CD4-positive, alpha-beta T cell treated with Interferon gamma for 1 hour (primary cell): ENCODE results near the gene REL.
"Not testable (repeated sequence)": the region's sequence is repeated elsewhere in the genome, so short reads cannot be mapped to it uniquely, and the experiment has no call there.

ENCODE experiments used
- DNase-seq: peaks from one replicate; pipeline ENCODE4 v3.0.0-alpha.2; 2020

The REL gene

GRCh38 chr2:60868589-60869273 is 12.6 kb upstream of the REL start:
- DNase-seq, result no peak

DNA sequence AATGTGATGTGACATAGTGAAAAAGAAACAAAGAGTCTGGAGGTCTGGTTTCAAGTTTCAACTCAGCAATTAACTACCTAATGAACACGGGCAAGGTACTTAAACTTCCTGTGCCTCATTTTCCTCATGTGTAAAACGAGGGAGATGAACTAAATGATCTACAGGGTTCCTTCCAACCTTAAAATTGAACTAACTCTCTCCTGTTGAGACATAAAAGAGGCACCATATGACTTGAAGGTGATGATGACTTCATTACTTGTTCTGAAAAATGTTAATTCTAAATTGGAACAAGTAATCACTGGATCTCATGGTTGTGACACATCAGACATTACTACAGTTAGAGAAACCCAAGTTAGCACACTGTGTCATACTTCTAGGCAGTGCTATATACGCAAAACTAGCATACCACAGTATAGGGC is 8.9 kb upstream of the REL start:
- no peak for DNase-seq

DNA sequence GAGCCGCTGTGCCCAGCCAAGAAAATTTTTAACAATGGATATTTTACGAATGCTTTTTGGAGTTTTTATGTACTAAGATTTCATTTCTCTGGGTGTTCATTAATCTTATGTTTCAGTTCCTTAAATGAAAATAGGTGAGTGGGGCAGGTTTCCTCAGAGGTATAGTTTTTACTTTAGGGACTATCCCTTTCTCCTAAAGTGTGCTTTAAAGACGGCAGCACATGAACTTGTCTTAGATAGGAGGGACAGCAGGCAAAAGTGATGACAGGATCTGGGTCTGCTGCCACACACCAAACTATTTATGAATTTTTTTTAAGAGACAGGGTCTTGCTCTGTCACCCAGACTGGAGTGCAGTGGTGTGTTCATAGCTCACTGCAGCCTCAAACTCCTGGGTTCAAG is 8.0 kb upstream of the REL start:
- DNase-seq, result no peak

DNA sequence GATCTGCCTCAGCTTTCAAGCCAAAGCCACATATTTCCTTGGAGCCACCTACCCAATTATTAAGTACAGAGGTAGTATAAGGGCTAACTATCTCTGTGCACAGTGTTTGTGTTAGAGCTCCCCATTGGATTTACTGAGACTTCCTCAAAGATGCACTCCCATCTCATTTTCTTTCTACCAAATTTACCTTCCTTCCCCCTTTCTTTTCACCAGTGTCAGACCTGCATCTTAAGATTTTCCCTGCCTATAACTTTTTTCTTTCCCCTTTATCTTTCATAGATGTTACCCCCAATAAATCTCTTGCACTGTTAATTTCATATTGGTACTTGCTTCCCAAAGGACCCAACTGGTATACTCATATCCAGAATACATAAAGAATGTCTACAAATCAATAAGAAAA is 5.9 kb upstream of the REL start:
- no peak for DNase-seq

- DNase-seq, result no peak
These were observed 729 bp upstream of the REL start for GRCh38 chr2:60880643-60881046.

- peak; percentile 43 for DNase-seq
These were observed 1.8 kb downstream of the REL start for GRCh38 chr2:60882971-60883753.

DNA sequence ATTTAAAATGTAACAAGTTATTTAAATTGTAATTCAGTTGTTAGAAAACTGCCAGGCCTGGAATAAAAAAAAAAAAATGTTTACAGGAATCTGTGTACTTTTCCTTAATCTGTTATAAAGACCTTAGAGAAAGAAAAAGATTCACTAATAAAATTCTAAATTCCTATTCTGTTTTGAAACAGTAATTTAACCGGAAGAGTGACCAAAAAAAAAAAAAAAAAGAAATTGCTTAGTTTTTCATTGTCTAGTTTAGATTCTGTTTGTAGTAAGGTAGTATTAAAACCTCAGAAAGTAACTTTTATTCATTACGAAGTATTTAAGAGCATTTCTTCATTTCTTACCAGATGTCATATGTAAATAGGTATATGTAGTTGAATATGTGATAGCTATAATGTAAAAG is 2.5 kb downstream of the REL start:
- DNase-seq, result no peak

DNA sequence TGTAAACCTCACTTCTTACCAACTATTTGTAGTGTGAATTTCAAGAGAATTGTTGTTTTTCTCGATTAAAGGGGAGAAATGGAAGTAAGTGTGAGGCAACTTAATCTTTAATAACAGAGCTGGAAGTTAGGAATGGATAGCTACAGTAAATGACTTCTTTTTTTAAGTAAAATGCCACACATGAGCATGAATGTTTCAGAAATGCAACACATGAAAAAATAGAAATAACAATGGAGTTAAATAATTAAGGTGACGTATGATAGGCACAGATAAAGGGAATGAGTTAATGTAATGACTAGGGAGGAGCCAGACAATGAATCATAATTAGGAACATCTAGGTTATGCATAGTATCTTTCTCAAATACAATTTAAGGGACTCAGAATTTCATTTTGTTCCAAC is 3.4 kb downstream of the REL start:
- DNase-seq, result no peak

- no peak for DNase-seq
These were observed 4.3 kb downstream of the REL start for GRCh38 chr2:60885683-60886082.

GRCh38 chr2:60886991-60887390 is 5.6 kb downstream of the REL start:
- DNase-seq, result no peak

DNA sequence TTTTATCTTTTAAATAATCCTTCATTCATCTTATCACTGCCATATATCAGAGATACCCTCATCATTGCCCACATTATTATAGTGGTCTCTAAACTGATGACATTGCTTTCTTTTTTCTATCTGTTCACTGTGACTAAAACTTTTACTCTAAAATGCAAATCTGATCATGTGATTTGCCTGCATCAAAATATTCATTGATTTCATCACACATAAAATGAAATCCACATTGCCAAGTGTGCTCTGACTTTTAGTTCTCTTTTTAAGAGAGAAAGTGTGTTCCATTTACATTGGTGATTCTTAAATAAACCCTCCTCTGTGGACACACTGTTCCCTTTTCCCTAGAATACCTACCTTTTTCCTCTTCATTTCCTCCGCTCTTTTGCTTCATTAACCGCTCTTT is 7.5 kb downstream of the REL start:
- DNase-seq, result no peak

DNA sequence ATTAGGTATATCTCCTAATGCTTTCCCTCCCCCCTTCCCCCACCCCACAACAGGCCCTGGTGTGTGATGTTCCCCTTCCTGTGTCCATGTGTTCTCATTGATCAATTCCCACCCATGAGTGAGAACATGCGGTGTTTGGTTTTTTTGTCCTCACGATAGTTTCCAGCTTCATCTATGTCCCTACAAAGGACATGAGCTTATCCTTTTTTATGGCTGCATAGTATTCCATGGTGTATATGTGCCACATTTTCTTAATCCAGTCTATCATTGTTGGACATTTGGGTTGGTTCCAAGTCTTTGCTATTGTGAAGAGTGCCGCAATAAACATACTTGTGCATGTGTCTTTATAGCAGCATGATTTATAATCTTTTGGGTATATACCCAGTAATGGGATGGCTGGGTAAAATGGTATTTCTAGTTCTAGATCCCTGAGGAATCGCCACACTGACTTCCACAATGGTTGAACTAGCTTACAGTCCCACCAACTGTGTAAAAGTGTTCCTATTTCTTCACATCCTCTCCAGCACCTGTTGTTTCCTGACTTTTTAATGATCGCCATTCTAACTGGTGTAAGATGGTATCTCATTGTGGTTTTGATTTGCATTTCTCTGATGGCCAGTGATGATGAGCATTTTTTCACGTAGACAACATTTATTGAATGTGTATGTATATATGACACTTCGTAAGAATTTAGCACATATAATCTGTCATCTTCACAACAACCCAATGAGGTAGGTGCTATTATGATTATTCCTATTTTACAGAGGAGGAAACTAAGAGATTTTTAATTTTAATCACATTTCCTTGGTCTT is 8.4 kb downstream of the REL start:
- not testable (repeated sequence) for DNase-seq

GRCh38 chr2:60890393-60890707 is 9.0 kb downstream of the REL start:
- no peak for DNase-seq

GRCh38 chr2:60891180-60891579 is 9.8 kb downstream of the REL start:
- no peak for DNase-seq

GRCh38 chr2:60898567-60898966 is 17.2 kb downstream of the REL start:
- no peak for DNase-seq

DNA sequence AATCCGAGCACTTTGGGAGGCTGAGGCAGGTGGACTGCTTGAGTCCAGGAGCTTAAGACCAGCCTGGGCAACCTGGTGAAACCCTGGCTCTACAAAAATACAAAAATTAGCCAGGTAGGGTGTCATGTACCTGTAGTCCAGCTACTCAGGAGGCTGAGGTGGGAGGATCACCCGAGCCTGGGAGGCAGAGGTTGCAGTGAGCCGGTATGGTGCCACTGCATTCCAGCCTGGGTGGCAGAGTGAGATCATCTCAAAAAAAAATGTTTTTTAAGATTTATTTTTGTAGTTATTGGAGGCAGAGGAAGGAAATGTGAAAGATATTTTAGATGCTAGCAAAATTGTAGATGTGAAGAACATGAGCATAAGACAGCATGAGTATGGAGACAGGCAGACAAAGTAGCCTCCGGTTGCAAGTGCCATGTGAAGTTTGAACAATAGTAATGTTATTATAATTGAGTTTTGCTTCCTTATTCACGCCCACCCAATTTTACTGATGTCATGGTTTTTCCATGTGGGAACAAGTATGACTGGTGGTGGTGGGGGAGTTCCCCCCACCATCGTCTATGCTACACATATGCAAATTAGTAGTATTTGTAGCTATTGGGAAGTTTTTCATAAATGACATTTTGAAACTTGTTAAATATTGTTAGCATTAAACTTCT is 18.0 kb downstream of the REL start:
- no peak for DNase-seq

GRCh38 chr2:60899892-60900249 is 18.5 kb downstream of the REL start:
- no peak for DNase-seq

- not testable (repeated sequence) for DNase-seq
These were observed 19.9 kb downstream of the REL start for GRCh38 chr2:60901296-60901695.

DNA sequence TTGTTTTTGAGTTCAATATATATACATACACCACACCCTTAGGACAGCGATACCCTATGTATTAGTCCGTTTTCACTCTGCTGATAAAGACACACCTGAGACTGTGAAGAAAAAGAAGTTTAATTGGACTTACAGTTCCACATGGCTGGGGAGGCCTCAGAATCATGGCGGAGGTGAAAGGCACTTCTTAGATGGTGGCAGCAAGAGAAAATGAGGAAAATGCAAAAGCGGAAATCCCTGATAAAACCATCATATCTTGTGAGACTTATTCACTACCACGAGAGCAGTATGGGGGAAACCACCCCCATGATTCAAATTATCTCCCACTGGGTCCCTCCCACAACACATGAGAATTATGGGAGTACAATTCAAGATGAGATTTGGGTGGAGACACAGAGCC is 24.5 kb downstream of the REL start:
- DNase-seq, result not testable (repeated sequence)

DNA sequence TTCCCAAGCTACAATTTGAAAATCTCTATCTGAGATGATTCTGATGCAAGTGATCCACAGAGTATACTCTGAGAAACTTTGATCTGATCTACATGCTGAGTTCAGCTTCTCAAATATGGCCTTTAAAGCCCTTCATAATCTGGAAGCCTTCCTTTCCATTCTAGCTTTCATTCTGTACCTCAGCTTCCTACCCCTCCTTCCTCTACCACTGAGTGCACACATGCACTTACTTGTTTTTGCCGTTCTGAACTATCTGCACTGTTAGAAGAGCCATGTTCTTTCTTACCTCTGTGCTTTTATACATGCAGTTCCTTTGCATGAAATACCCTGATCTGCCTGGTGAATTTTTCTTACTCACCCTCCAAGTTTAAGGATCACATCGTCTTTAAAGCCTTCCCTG is 25.0 kb downstream of the REL start:
- no peak for DNase-seq

GRCh38 chr2:60907329-60907728 is 26.0 kb downstream of the REL start:
- no peak for DNase-seq

DNA sequence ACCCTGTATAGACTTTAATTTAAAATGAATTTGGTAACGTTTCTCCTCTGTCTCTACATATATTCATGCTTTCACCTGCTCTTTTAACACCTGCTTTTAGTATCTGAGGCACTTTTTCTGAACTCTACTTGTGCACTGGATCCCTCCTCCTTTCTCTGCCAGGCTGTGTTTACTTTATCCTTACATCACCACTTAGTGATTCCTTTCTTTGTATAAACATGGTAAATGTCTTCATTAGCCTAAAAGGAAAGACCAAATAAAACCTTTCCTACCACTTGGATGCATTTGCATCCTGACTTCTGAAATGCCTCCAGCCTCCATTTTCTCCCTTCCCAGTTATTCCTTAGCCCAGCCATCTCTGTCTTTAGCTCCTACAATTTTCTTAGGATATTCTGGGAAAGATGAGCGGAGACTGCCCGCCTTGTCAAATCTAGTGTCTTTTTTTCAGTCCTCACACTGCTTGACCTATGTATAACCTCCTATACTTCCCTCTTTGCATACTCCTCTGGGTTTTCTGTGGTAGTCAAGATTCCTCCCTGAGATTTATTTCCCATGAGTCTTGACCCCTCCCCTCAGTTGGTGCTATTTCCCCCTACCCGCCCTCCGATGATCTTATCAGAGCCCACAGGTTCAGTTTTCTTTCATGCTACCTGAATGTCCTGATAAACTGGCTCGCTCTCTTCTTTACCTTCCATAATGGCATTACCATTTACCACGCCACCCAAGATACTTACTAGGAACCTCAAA is 44.8 kb downstream of the REL start:
- DNase-seq, result no peak
